Epithelial cell of proximal tubule (primary cell): ENCODE data around the gene TRPV4. TPM values are rescaled to one million over a fixed set of nuclear protein-coding genes. Genes with fewer than 3 reads are reported as not detected.
"Not testable (repeated sequence)": the region's sequence is repeated elsewhere in the genome, so short reads cannot be mapped to it uniquely, and the experiment has no call there.

Experiments used
- DNase-seq: peaks from one replicate; pipeline ENCODE4 v3.0.0-alpha.2; 2011; ENCODE audit warnings: low read depth
- H3K4me3 ChIP-seq: 2 replicates; pipeline ENCODE4 v1.5.1; 2011; ENCODE audit warnings: low read depth, mild to moderate bottlenecking, low read length
- total RNA-seq: library from RNA; depleted of rRNA; stranded (reverse); fragments of >200 nt; gene quantifications from 2 replicates; pipeline ENCODE4 v1.2.3, GENCODE V29; 2015
- TF ChIP-seq, protein P1 (sequence below): conservative IDR thresholded peaks from 2 replicates; pipeline ENCODE4 v1.5.1; 2012; ENCODE audit warnings: low read depth, mild to moderate bottlenecking, low read length

Gene TRPV4
- total RNA-seq, 1 donor from 2014 or later, result 2.2 TPM

DNA sequence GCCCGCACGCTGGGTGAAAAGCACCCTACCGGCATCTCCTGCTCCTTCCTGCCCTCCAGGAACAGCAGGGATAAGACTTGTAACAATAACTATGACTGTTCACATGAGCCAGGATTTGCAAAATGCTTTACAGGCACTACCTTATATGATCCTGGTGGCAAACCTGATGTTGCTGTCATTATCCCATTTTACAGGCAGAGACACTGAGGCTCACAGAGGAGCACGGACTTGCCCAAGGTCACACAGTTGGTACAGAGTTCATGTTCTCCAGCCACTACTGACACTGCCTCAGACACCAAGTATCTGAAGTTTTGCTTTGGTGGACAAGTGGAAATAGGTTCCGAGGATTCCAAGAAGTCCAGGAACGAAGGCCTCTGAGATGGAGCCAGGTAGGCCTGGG, 24.5 kb upstream of the TRPV4 start:
- H3K4me3 ChIP-seq, result no peak overlapping the region
- DNase-seq, result no peak
- TF ChIP-seq, protein P1, sequence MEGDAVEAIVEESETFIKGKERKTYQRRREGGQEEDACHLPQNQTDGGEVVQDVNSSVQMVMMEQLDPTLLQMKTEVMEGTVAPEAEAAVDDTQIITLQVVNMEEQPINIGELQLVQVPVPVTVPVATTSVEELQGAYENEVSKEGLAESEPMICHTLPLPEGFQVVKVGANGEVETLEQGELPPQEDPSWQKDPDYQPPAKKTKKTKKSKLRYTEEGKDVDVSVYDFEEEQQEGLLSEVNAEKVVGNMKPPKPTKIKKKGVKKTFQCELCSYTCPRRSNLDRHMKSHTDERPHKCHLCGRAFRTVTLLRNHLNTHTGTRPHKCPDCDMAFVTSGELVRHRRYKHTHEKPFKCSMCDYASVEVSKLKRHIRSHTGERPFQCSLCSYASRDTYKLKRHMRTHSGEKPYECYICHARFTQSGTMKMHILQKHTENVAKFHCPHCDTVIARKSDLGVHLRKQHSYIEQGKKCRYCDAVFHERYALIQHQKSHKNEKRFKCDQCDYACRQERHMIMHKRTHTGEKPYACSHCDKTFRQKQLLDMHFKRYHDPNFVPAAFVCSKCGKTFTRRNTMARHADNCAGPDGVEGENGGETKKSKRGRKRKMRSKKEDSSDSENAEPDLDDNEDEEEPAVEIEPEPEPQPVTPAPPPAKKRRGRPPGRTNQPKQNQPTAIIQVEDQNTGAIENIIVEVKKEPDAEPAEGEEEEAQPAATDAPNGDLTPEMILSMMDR, result no peak

DNA sequence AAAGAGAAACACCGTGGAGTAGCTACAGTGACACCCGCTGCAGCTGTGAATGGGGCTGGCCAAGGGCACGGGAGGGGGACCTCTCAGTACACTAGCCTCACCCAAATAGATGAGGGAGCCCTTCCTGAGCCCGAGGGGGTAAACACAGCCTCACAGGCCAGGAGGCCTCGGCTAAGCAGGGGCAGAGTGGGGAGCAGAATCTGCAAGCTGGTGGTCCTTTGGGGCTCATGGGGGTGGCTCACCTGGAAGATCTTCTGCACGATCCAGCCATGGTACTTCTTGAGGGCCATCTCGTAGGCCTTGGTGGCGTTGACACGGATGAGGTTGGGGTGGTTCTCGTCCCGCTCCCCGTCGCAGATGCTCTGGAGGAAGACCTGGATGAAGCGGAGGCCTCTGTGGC, 22.2 kb upstream of the TRPV4 start:
- no peak for DNase-seq
- no peak overlapping the region for H3K4me3 ChIP-seq
- TF ChIP-seq, protein P1, result no peak

- not testable (repeated sequence) for H3K4me3 ChIP-seq, DNase-seq
These were observed 17.3 kb upstream of the TRPV4 start for GRCh38 chr12:109850518-109850917.

DNA sequence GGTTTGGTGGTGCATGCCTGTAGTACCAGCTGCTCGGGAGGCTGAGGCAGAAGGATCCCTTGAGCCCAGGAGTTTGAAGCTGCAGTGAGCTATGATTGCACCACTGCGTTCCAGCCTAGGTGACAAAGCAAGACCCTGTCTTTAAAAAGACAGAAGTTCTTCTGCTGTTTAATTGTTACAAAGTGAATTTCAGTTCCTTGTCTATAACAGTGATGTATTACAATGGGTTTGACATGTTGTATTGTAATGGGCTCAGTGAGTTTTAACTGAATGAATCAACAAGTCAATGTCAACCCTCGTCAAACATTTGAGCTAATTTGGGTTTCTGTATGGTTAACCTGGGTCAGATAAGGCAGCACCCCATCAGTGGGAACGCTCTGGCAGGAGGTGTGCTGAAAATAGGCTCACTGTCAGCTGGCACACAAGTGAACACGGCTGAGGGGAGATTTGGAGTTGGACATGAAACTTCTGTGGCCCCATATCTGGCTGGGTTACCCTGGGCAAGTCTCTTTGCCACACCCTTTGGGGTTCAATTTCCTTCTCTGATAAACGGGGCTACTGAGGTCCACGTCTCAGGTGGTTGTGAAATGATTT, 14.0 kb upstream of the TRPV4 start:
- TF ChIP-seq, protein P1, result no peak
- no peak for DNase-seq
- H3K4me3 ChIP-seq, result no peak overlapping the region

- no peak overlapping the region for H3K4me3 ChIP-seq
- TF ChIP-seq, protein P1, result no peak
- no peak for DNase-seq
These were observed 12.6 kb upstream of the TRPV4 start for GRCh38 chr12:109845824-109846205.

DNA sequence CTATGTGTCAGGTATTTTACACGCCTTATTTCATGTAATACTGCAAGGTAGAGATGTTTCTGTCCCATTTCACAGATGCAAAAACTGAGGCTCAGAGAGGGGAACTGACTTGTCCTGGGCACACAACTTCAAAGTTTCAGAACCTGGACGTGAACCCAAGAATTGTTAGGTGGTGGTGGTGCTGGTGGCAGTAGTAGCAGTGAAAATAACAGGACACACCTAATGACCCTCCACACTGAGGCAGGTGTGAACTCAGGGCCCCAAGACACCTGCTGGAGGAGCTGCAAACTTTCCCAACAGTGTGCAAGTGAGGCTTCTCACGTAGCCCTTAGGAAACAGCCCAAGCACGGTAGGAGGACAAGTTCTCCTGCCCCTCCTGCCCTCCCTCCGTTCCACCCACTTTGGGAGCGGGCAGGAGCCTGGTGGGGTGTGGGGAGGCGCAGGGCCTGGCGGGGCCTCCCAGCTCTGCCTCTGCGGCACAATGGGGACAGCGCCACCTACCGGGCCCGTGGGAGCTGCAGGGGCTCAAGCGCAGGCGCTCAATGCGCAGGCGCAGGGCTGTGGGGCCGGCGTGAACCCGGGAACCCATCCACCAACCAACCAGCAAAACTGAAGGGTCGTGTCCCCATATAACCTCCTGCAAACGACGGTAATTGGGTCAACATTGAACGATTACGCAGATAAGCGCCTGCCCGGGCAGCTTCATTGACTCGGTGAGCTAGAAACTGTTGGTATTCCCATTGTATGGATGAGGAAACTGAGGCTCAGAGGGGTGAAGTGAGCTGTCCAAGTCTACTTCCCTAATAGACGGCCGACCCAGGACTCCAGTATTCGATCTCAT, 12.0 kb upstream of the TRPV4 start:
- TF ChIP-seq, protein P1, result peak; percentile 98
- peak overlapping the region; percentile 37 for H3K4me3 ChIP-seq
- DNase-seq, result no peak

DNA sequence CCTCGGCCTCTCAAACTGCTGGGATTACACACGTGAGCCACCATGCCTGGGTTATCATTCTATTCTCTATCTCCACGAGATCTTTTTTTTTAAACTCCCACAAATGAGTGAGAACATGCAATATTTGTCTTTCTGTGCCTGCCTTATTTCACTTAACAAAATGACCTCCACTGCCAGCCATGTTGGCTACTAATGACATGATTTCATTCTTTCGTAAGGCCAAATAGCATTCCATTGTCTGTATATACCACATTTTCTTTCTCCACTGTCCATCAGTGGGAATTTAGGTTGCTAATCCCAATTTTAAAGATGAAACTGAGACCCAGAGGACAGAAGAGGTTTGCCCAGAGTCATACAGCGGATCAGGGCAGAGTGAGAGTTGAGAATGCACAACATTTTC, 10.9 kb upstream of the TRPV4 start:
- H3K4me3 ChIP-seq, result no peak overlapping the region
- no peak for DNase-seq
- TF ChIP-seq, protein P1, result no peak
